ENCODE results near the gene RBMS3.
"Not testable (repeated sequence)": the region's sequence is repeated elsewhere in the genome, so short reads cannot be mapped to it uniquely, and the experiment has no call there.

Gene RBMS3

DNA sequence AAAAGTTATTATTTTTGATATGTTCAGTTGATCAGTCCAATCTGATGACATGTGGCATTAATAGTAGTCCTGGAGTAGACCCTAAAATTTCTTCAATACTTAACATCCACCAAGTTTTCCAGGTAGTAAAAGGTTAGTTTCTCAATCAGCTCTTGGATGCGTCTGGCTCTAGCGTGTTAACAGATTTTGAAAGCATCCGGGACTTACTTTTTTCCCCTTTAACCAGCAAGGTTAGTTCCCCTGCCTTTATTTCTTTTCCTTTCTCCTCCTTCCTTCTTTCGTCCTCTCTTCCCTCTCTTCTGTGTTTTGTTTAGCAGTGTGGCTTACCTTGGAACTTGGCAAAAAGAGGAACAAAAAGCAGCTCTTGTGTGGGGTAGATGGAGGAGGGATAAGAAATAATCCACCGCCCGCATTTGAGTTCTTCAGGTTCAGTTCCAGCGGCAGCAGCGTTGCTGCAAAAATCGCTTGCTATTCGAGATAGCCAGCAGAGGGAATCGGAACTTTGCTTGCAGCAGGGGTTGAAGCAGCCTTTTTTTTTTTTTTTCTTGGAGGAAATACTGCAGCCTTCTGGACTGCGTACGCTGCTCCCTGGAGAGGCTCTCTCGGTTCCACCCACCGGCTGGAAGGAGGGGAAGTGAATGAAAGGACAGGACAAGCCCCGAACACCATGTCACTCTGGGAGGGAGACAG, at the start of gene RBMS3:
TSS of gene RBMS3 (plus strand) at position 668 of the 690 bp plus-strand sequence.
- DNase-seq, result peak; percentile 88

DNA sequence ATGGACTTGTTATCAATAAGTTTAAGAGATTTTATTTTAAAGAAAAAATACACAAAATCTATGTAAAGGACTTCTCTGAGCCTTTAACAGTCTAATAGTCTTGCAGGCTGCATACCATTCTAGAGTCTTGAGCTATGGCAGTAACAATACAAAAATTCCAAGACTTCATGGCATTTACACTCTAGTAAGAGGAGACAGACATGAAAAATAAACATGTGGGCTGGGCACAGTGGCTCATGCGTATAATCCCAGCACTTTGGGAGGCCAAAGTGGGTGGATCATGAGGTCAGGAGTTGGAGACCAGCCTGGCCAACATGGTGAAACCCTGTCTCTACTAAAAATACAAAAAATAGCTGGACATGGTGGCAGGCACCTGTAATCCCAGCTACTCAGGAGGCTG, 47.7 kb upstream of the RBMS3 start:
- DNase-seq, result not testable (repeated sequence)

DNA sequence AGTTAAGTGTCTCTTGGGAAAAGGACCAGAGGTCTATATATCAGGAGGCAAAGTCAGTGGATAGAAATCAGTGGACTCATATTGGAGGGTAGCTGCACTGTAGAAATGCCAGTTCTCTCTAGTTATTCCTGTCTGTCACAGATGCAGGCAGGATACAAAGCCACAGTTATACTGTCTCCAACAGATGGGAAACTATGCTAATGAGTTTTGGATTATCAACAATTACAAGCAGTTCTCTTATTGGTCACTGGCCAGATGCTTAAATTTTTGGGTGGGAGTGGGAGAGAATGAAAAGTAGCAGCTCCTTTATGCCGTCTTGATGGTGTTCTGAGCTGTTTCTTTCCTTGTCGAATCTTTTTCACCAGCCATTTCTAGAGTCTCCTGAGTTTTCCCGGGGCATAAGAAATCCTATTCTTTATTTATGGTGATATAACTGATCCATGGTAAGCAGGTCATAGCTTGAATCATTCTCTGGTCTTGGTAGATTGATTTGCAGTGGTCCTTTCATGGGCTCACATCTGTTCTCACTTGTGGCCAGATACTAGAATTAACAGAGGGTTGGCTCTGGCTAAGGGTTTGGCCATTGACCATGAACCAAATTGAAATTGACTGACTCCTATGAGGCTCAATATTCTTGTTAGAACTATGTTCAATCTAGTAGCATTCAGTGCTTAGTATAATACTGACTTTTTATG, 44.6 kb upstream of the RBMS3 start:
- DNase-seq, result no peak

DNA sequence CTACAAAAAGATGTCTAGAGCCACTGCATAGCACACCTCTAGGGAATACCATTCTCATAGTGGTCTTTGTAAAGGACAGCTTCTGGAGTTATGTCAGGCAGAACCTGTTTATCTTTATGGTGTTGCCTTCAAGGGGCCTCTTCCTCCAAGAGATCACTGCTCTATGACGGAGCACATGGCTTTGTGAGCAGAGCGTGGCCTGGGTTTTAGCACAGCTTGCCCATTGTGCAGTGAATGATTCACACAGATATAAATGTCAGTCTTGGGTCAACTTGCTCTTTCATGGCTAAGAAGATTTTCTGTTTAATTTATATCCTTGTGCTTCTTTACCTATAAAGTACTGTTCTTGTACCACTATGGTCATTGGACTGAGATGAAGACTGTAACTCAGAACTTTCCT, 41.5 kb upstream of the RBMS3 start:
- no peak for DNase-seq

GRCh38 chr3:29240248-29240647, 40.6 kb upstream of the RBMS3 start:
- DNase-seq, result no peak

GRCh38 chr3:29240887-29241286, 40.0 kb upstream of the RBMS3 start:
- no peak for DNase-seq

DNA sequence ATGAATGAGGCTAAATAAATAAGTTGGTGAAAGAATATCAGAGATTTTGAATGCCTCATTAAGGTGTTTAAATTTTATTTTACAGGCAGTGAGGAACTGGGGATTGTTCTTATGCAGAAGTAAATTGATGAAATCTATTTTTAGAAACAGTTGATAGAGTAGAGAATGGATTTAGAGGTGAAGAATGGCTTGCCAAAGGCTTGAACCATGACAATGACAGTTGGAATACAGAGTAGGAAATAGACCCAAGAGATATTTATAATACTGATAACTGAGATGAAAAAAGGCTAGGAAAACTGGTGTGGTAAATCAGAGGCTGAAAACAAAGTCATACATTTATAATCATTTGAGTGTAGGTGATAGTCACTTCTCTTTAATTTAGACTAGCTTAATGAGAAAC, 39.0 kb upstream of the RBMS3 start:
- DNase-seq, result no peak

- no peak for DNase-seq
These were observed 38.6 kb upstream of the RBMS3 start for GRCh38 chr3:29242296-29242695.

DNA sequence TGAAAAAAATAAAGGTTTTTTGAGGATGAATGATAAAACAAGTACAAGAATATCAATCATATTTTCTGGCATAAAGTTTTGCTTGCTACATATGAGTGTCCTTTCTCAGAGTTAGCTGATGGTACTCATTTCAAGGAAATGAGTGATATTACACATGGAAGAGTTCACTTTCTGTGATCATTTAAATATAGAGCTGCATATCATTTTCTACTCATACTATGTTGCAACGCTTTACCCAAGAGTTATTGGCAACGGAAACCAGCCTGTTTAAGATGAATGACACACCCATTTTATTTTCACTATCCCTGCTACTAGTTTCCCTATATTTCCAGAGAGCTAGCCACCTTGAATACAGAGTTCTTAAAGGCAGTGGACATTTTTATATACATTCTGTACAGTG, 35.4 kb upstream of the RBMS3 start:
- DNase-seq, result no peak

DNA sequence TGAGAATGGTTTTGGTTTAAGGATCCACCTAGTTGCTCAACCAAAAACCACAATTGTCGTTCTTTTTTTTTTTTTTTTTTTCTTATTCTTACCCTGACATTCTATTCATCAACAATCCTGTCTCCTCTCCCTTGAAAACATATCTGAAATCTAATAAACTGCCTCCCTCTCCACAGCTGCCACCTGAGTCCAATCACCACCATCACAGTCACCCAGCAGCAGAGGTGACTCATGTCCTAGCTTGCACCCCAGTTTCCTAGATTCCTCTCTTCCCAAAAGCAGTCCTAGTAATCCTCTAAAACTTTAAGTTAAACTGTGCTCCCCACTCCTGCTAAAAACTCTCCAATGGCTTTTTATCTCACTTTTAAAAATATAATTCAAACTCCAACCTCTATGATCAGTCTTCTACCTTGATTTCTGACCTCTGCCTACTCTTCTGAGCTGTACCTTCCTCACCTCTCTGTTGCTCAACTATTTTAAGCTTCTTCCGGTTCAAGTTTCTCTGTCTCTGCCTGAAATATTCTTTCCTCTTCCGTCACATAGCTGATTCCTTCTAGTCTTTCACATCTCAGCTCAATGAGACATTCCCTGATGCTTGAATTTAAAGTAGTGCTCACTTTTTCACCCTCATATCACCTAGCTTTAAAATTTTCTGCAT, 33.7 kb upstream of the RBMS3 start:
- no peak for DNase-seq

- no peak for DNase-seq
These were observed 31.0 kb upstream of the RBMS3 start for GRCh38 chr3:29249829-29250345.

DNA sequence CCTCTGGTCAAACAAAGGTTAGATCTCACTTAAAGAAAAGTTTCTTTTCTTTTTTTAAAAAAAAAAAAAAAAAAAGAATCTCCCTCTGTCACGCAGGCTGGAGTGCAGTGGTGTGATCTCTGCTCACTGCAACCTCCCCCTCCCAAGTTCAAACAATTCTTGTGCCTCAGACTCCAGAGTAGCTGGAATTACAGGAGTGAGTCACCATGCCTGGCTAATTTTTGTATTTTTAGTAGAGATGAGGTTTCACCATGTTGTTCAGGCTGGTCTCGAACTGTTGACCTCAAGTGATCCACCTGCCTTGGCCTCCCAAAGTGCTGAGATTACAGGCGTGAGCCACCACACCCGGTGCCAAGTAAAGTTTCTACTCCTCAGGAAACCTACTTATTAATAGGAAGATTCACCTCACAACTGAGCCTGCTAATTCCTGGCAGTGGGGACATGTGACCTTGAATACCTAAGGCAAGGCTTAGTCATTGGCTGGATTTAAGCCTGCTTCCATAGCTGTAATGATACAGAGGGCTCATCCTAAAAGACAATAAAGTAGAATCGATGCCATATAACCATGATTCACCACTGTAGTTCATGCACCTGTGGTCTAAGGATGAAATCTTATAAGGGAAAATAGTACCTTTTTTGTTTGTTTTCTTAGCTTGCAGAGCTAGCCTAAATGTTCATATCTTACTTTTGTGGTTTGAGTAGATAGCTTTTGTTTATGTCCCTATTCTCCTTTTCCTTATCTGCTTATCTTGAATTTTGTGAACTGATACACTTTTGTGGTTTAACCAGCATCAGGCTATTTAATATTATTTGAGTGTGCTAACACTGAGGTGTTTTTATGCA, 24.8 kb upstream of the RBMS3 start:
- DNase-seq, result no peak

DNA sequence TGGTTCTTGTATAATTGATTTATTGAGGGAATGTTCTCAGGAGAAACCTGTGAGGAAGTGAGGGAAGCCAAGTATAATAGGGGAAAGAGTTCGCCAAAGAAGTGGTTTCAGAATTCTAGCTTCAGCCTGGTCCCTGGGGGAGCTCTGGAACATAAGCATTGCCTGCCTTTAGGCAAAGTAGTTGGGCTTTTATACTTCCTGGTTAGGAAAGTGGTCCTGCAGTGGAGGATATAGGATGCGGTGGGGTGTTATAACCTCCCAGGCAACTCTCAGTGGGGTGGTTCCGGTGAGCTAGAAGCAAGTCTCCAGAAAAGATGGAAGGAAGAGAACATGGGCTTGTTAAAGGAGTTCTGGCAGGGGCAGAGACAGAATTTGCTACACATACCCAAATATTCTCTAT, 22.7 kb upstream of the RBMS3 start:
- DNase-seq, result no peak

- no peak for DNase-seq
These were observed 19.8 kb upstream of the RBMS3 start for GRCh38 chr3:29261119-29261518.

DNA sequence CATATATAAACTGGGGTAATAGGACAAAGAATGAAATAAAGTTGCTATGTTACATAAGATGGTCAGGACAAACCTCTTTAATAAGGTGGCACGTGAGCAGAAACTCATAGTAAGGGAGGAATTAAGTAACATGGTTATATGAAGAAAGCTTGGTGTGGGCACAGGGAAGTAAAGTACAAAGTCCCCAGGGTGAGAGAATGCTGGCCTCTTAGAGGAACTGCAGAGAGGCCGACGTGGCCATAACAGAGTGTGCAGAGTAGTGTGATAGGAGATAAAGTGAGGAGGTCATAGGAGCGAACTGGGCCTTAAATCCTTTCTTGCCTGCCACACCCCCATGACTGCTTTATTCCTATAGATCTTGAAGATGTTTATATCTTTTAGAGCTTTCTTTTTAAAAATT, 17.4 kb upstream of the RBMS3 start:
- DNase-seq, result no peak

DNA sequence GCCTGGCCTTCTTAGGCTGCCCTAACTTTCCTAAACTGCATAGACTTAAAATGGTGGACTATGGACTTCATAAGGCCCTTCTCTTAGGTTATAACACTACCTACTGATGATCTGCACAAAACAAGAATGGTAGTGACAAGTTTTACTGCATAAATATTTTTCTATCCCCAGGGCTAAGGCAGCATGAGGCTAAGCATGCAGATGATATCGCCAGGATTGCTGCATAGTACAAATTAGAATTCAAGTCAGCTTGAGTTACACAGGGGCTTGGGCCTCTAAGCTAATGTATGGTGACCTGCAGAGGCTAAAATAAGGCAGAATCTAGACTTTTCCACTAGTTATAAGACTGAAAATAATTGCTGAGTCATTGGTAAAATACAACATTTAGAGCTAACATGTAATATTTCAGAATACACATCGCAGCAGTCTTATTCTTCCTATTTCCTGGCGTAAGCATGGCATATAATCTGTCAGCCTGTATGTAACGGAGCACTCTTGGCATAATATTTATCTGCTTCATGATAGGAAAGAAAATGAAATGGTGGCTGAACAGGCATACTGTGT, 15.3 kb upstream of the RBMS3 start:
- DNase-seq, result no peak

- DNase-seq, result no peak
These were observed 13.6 kb upstream of the RBMS3 start for GRCh38 chr3:29267226-29267625.

DNA sequence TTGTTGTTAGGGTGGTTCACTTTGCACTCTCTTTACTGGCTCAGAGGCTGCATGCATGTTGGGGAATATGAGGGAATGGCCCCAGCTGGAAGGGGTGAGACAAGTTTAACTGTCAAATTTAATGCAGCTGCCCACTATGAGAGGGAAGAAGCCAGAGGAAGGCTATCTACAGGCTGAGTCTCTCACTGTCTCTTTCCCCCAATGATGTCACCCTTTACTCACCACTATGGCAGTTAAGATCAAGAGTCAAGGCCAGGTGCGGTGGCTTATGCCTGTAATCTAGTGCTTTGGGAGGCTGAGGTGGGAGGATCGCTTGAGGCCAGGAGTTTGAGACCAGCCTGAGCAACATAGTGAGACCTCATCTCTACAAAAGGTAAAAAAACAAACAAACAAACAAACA, 12.2 kb upstream of the RBMS3 start:
- DNase-seq, result no peak

- no peak for DNase-seq
These were observed 10.1 kb upstream of the RBMS3 start for GRCh38 chr3:29270752-29271151.

- no peak for DNase-seq
These were observed 9.4 kb upstream of the RBMS3 start for GRCh38 chr3:29271475-29271874.

DNA sequence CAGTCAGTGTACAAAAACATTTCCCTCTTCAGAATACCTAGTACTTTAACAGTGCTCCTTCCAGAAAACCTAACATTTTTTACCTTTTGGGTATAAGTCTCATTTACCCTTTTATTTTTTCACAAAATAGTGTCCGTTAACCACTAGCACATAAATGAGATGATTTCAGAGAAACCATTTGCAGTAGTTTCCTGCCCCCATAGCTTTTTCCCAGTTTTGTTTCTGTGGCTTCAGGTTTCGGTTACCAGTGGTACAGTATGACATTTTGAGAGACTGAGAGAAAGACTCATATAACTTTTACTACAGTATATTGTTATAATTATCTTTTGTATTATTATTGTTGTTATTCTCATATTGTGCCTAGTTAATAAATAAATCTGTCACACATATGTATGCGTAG, 6.2 kb upstream of the RBMS3 start:
- no peak for DNase-seq

DNA sequence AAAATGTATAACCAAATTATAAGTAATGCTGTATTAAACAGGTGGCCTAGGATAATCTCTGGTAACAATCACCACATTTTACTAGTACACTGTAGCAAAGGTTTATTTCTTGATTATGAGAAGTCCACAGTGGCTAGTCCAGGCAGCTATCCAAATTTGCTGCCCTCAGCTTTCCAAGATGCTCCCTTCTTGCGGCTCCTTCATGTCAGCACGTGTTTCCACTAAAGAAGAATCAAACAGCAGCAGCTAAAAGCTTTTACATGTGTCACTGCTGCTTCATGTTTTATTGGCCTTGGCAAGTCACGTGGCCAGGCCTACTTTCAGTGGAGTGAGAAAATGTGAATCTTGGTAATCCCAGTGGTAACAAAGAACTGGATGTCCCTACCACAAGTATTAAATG, 5.6 kb upstream of the RBMS3 start:
- DNase-seq, result no peak

- no peak for DNase-seq
These were observed 3.6 kb upstream of the RBMS3 start for GRCh38 chr3:29277249-29277648.
